Adrenal gland (tissue), 5 donors: Measurements from ENCODE around the gene KCNIP3.

Experiments
- CTCF ChIP-seq, 6 experiments: fragments of 450-650 bp in 4 of 6; fragments of 200-600 bp in 2 of 6; sonication (generic) in 1 of 6; IDR thresholded peaks; 1 replicate in 5 of 6; 2 replicates in 1 of 6; pipeline versions ENCODE4 v1.5.1 to v1.8.0; 2016 to 2021; ENCODE audit warnings: antibody characterized with exemption in 6 of 6, mild to moderate bottlenecking in 2 of 6, moderate library complexity in 1 of 6
- POLR2A ChIP-seq, 2 donors: fragments of 450-650 bp; IDR thresholded peaks; one replicate each; pipeline ENCODE4 v1.6.1; 2017; ENCODE audit warnings: antibody characterized with exemption in 2 of 2, mild to moderate bottlenecking in 2 of 2, moderate library complexity in 1 of 2
- donor health status: DM: no; HTN: no; CAD: no.

DNA sequence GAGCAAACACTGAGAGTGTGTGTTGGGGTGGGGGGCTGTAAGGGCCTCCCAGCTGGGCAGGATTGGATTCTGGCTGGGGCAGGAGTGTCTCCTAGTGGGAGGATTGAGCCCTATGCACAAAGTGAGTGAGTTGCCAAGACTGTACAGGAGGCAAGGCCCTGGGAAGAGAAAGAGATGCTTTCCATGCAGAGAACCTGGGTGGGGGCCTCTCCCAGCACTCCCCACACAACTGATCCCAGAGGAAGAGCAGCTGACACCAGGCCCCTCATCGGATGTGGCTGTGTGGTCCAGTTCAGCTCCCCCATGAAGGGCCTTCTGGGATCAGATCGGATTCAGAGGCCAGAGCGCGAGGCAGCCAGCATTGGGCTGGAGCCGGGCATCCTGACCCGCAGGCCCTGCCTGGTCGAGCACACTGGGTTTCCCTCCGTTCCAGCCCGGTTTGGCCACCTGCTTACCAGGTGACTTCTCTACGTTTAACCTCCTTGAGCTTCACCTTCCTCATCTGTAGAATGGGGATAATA lies 56.0 kb downstream of the KCNIP3 start:
- no peak for TF ChIP-seq CTCF (IDR thresholded peaks at IDR 0.05)
- TF ChIP-seq POLR2A (IDR thresholded peaks at IDR 0.05): no peak
